Omental fat pad (tissue), 4 donors: ENCODE data around the gene DENND10. TPM values are rescaled to one million over a fixed set of nuclear protein-coding genes. Genes with fewer than 3 reads are reported as not detected.
A peak's percentile ranks its signal among the peaks of the same experiment; 100 is the strongest.

Experiments used
- ATAC-seq: fragments of 150-250 bp; one replicate; pipeline ENCODE4 v1.9.1; 2016; ENCODE audit warnings: mild to moderate bottlenecking, moderate library complexity; ENCODE audit not compliant: low FRiP score
- DNase-seq: peaks from one replicate; pipeline ENCODE4 v3.0.0-alpha.2; 2019; ENCODE audit warnings: low spot score
- CTCF ChIP-seq, 3 donors: fragments of 450-650 bp; IDR thresholded peaks; one replicate each; pipeline ENCODE4 v1.5.1; 2016 to 2017; ENCODE audit warnings: antibody characterized with exemption in 3 of 3, mild to moderate bottlenecking in 3 of 3, moderate library complexity in 2 of 3
- total RNA-seq, 4 donors: library from RNA; depleted of rRNA; stranded (reverse); fragments of >200 nt; gene quantifications; one replicate each; pipeline ENCODE4 v1.1.0, GENCODE V29; 2016

DENND10 gene
- total RNA-seq, 4 donors from 2014 or later: 37.9 to 68.4 (median 49.7) TPM

GRCh38 chr10:119113751-119114732, 10.1 kb downstream of the DENND10 start:
- no peak for TF ChIP-seq CTCF (IDR thresholded peaks at IDR 0.05)
- ATAC-seq (peak; percentile 44), DNase-seq (no peak)

GRCh38 chr10:119115926-119116325, 12.0 kb downstream of the DENND10 start:
- peak; percentile 4 for DNase-seq
- no peak for TF ChIP-seq CTCF (IDR thresholded peaks at IDR 0.05)
- no peak for ATAC-seq

- ATAC-seq (no peak), DNase-seq (no peak)
- TF ChIP-seq CTCF (IDR thresholded peaks at IDR 0.05): no peak
Measured at GRCh38 chr10:119116326-119116951, 12.5 kb downstream of the DENND10 start.

- DNase-seq (no peak), ATAC-seq (no peak)
- TF ChIP-seq CTCF (IDR thresholded peaks at IDR 0.05): no peak
Measured at GRCh38 chr10:119118231-119118630, 14.3 kb downstream of the DENND10 start.

- no peak for TF ChIP-seq CTCF (IDR thresholded peaks at IDR 0.05)
- DNase-seq (no peak), ATAC-seq (no peak)
Measured at GRCh38 chr10:119119400-119119799, 15.5 kb downstream of the DENND10 start.

GRCh38 chr10:119120413-119120867, 16.5 kb downstream of the DENND10 start:
- TF ChIP-seq CTCF (IDR thresholded peaks at IDR 0.05): no peak
- ATAC-seq (no peak), DNase-seq (no peak)
